Fibroblast of lung (primary cell): Measurements from ENCODE around the gene IL23A. TPM values are rescaled to one million over a fixed set of nuclear protein-coding genes. Genes with fewer than 3 reads are reported as not detected.

Experiments
- DNase-seq, 2 donors: peaks; one replicate each; pipeline versions ENCODE4 v3.0.0 to v3.0.0-alpha.2; 2010; ENCODE audit warnings: low read depth in 2 of 2
- H2AFZ ChIP-seq: 2 replicates; pipeline ENCODE4 v1.5.1; 2012; ENCODE audit warnings: low read length, control low read depth, inconsistent platforms
- H3K27ac ChIP-seq: 2 replicates; pipeline ENCODE4 v1.5.1; 2011; ENCODE audit warnings: low read length, control low read depth; ENCODE audit not compliant: insufficient read depth
- H3K27me3 ChIP-seq: 2 replicates; pipeline ENCODE4 v1.5.1; 2011; ENCODE audit warnings: mild to moderate bottlenecking, low read length; ENCODE audit not compliant: control insufficient read depth, insufficient read depth
- H3K36me3 ChIP-seq: 2 replicates; pipeline ENCODE4 v1.5.1; 2011; ENCODE audit warnings: low read length; ENCODE audit not compliant: control insufficient read depth, insufficient read depth
- H3K4me1 ChIP-seq: 2 replicates; pipeline ENCODE4 v1.5.1; 2011; ENCODE audit warnings: low read length; ENCODE audit not compliant: control insufficient read depth, insufficient read depth; ENCODE audit errors: extremely low read depth
- H3K4me2 ChIP-seq: 2 replicates; pipeline ENCODE4 v1.5.1; 2011; ENCODE audit warnings: low read length, control low read depth; ENCODE audit not compliant: insufficient read depth; ENCODE audit errors: extremely low read depth
- H3K4me3 ChIP-seq, 4 experiments: fragments of 200-600 bp in 1 of 4; sonication (generic) in 1 of 4; replicated peaks in 1 of 4; 2 replicates each; pipeline ENCODE4 v1.5.1; 2011 to 2016; ENCODE audit warnings: low read length in 4 of 4, low read depth in 3 of 4, mild to moderate bottlenecking in 3 of 4, control low read depth in 2 of 4, inconsistent platforms in 1 of 4, mixed read lengths in 1 of 4; ENCODE audit not compliant: insufficient read depth in 1 of 4; ENCODE audit errors: control extremely low read depth in 1 of 4
- H3K79me2 ChIP-seq: 2 replicates; pipeline ENCODE4 v1.5.1; 2012; ENCODE audit warnings: mild to moderate bottlenecking, low read length, inconsistent platforms; ENCODE audit not compliant: control insufficient read depth, insufficient read depth
- H3K9ac ChIP-seq: 2 replicates; pipeline ENCODE4 v1.5.1; 2011; ENCODE audit warnings: mild to moderate bottlenecking, low read length, control low read depth; ENCODE audit not compliant: insufficient read depth
- H3K9me3 ChIP-seq: 2 replicates; pipeline ENCODE4 v1.5.1; 2012; ENCODE audit warnings: low read depth, low read length; ENCODE audit not compliant: control insufficient read depth, insufficient read depth
- H4K20me1 ChIP-seq: 2 replicates; pipeline ENCODE4 v1.5.1; 2011; ENCODE audit warnings: low read length; ENCODE audit not compliant: control insufficient read depth, insufficient read depth; ENCODE audit errors: extremely low read depth
- CTCF ChIP-seq, 2 donors: IDR thresholded peaks in 1 of 2; conservative IDR thresholded peaks in 1 of 2; 1 replicate in 1 of 2; 2 replicates in 1 of 2; pipeline ENCODE4 v1.5.1; 2011 to 2012; ENCODE audit warnings: low read length in 2 of 2, control low read depth in 1 of 2, inconsistent platforms in 1 of 2, low read depth in 1 of 2, mild to moderate bottlenecking in 1 of 2
- EZH2 ChIP-seq: IDR thresholded peaks from 2 replicates; pipeline ENCODE4 v1.5.1; 2012; ENCODE audit warnings: low read length, control low read depth, mild to moderate bottlenecking; ENCODE audit errors: missing control alignments
- polyA plus RNA-seq, 2 donors: library from polyadenylated mRNA; depleted of rRNA in 1 of 2; stranded (reverse) in 1 of 2; unstranded in 1 of 2; fragments of >200 nt; gene quantifications; 2 replicates each; pipeline ENCODE4 v1.2.1, GENCODE V29; 2011 to 2012; ENCODE audit warnings: missing spikeins in 1 of 2
- total RNA-seq: library from RNA; depleted of rRNA; stranded (reverse); fragments of >200 nt; gene quantifications from 2 replicates; pipeline ENCODE4 v1.2.1, GENCODE V29; 2014

IL23A gene
- total and polyA plus RNA-seq, 2 donors (not counting 1 experiment from before 2014, with no cell fraction given): 0.17 TPM; not detected in 1

- H3K4me2 ChIP-seq: no peak overlapping the region
- no peaks in the 10 kb centered on the region for H3K27me3 ChIP-seq
- H3K79me2 ChIP-seq: no peaks in the 10 kb centered on the region
- H3K9ac ChIP-seq: no peak overlapping the region
- DNase-seq: no peak
- H3K4me3 ChIP-seq: no peak overlapping the region
- no peaks in the 10 kb centered on the region for H3K36me3 ChIP-seq
- H2AFZ ChIP-seq: no peak overlapping the region
- H3K9me3 ChIP-seq: no peaks in the 10 kb centered on the region
- no peaks in the 10 kb centered on the region for H4K20me1 ChIP-seq
- TF ChIP-seq EZH2: no peak
- TF ChIP-seq CTCF (conservative IDR thresholded peaks at IDR 0.05 in 1 of 2, IDR thresholded peaks at IDR 0.05 in 1 of 2; ENCODE audit: low read depth in 1 of 2, low read length in 2 of 2): no peak
- peaks cover 5% of the 10 kb centered on the region for H3K4me1 ChIP-seq
- no peak overlapping the region for H3K27ac ChIP-seq
Observed at GRCh38 chr12:56304872-56305590, 33.7 kb upstream of the IL23A start.

GRCh38 chr12:56307221-56307965 is 31.3 kb upstream of the IL23A start:
- no peaks in the 10 kb centered on the region for H3K79me2 ChIP-seq
- TF ChIP-seq EZH2: no peak
- no peak for TF ChIP-seq CTCF (conservative IDR thresholded peaks at IDR 0.05 in 1 of 2, IDR thresholded peaks at IDR 0.05 in 1 of 2; ENCODE audit: low read depth in 1 of 2, low read length in 2 of 2)
- H3K36me3 ChIP-seq: no peaks in the 10 kb centered on the region

GRCh38 chr12:56308714-56309113 is 30.0 kb upstream of the IL23A start:
- Histone ChIP-seq H3K4me3 (no peak overlapping the region), H3K36me3 (no peaks in the 10 kb centered on the region), H4K20me1 (no peaks in the 10 kb centered on the region), H3K9me3 (no peaks in the 10 kb centered on the region), H3K4me1 (no peaks in the 10 kb centered on the region), H3K4me2 (no peak overlapping the region), H3K9ac (no peak overlapping the region), H3K79me2 (no peaks in the 10 kb centered on the region), H3K27ac (no peak overlapping the region), H2AFZ (no peak overlapping the region), H3K27me3 (no peaks in the 10 kb centered on the region)
- no peak for DNase-seq
- TF ChIP-seq CTCF (conservative IDR thresholded peaks at IDR 0.05 in 1 of 2, IDR thresholded peaks at IDR 0.05 in 1 of 2; ENCODE audit: low read depth in 1 of 2, low read length in 2 of 2) (no peak), EZH2 (no peak)

More at GRCh38 chr12:56307221-56307965, 31.3 kb upstream of the IL23A start:
- no peak for DNase-seq
- Histone ChIP-seq H3K4me1 (no peaks in the 10 kb centered on the region), H4K20me1 (no peaks in the 10 kb centered on the region), H3K9me3 (no peaks in the 10 kb centered on the region), H3K4me2 (no peak overlapping the region), H2AFZ (no peak overlapping the region), H3K27ac (no peak overlapping the region), H3K9ac (no peak overlapping the region), H3K4me3 (no peak overlapping the region), H3K27me3 (no peaks in the 10 kb centered on the region)
